H1 (cell line): ENCODE measurements around the gene CRADD. TPM values are rescaled to one million over a fixed set of nuclear protein-coding genes. Genes with fewer than 3 reads are reported as not detected.

Experiments
- CTCF ChIA-PET: fragments of 300-600 bp; sonication (Branson Sonifier 250); formaldehyde crosslinking; loops from one replicate; lab custom pipeline; 2021; ENCODE audit not compliant: partially characterized antibody; lab: Charles Lee
- POLR2A ChIA-PET: fragments of 300-600 bp; sonication (Branson Sonifier 250); formaldehyde crosslinking; loops from one replicate; lab custom pipeline; 2021; ENCODE audit warnings: inconsistent platforms; ENCODE audit not compliant: partially characterized antibody; lab: Charles Lee
- DNase-seq, 2 experiments: peaks; one replicate each; pipeline versions ENCODE4 v3.0.0 to v3.0.0-alpha.2; 2010 to 2022; ENCODE audit warnings: low spot score in 2 of 2, low read depth in 1 of 2, mixed read lengths in 1 of 2
- FAIRE-seq: peaks from 2 replicates; lab custom pipeline; 2011; peaks lifted over from hg19 to GRCh38; lab: Jason Lieb, UNC
- H2AFZ ChIP-seq: 2 replicates; pipeline ENCODE4 v1.8.1; 2012; ENCODE audit warnings: low read length, inconsistent platforms
- H2AK5ac ChIP-seq: 2 replicates; pipeline ENCODE4 v1.6.1; 2013; ENCODE audit warnings: low read depth, low read length
- H2BK120ac ChIP-seq: replicated peaks from 2 replicates; pipeline ENCODE3; 2013; ENCODE audit warnings: low read depth, low read length, inconsistent platforms
- H2BK12ac ChIP-seq: 2 replicates; pipeline ENCODE4 v1.6.1; 2013; ENCODE audit warnings: low read depth, low read length
- H2BK15ac ChIP-seq: 2 replicates; pipeline ENCODE4 v1.6.1; 2013; ENCODE audit warnings: low read length
- H2BK20ac ChIP-seq: 2 replicates; pipeline ENCODE4 v1.6.1; 2013; ENCODE audit warnings: low read length
- H2BK5ac ChIP-seq: 2 replicates; pipeline ENCODE4 v1.6.1; 2013; ENCODE audit warnings: low read depth, low read length
- H3K14ac ChIP-seq: 2 replicates; pipeline ENCODE4 v1.6.1; 2013; ENCODE audit warnings: inconsistent platforms; ENCODE audit not compliant: insufficient read length
- H3K18ac ChIP-seq: 2 replicates; pipeline ENCODE4 v1.6.1; 2013; ENCODE audit warnings: low read length; ENCODE audit errors: extremely low read depth
- H3K23ac ChIP-seq: 2 replicates; pipeline ENCODE4 v1.6.1; 2013; ENCODE audit warnings: inconsistent platforms; ENCODE audit not compliant: insufficient read length
- H3K23me2 ChIP-seq: 2 replicates; pipeline ENCODE4 v1.6.1; 2013; ENCODE audit warnings: low read depth, low read length
- H3K27ac ChIP-seq: 2 replicates; pipeline ENCODE4 v1.6.1; 2011; ENCODE audit warnings: low read depth, low read length, inconsistent platforms
- H3K27me3 ChIP-seq, 4 experiments: replicated peaks in 1 of 4; 1 replicate in 1 of 4; 2 replicates in 3 of 4; pipeline versions ENCODE4 v1.6.1 to v1.8.1; 2011 to 2013; ENCODE audit warnings: low read length in 3 of 4, mild to moderate bottlenecking in 3 of 4, inconsistent platforms in 2 of 4, mixed read lengths in 2 of 4, moderate library complexity in 1 of 4; ENCODE audit not compliant: control insufficient read depth in 3 of 4, insufficient read depth in 3 of 4; ENCODE audit errors: extremely low read depth in 1 of 4
- H3K36me3 ChIP-seq, 4 experiments: 2 replicates each; pipeline versions ENCODE4 v1.6.1 to v1.8.1; 2011 to 2013; ENCODE audit warnings: mild to moderate bottlenecking in 4 of 4, low read length in 3 of 4, moderate library complexity in 2 of 4, control low read depth in 1 of 4, inconsistent platforms in 1 of 4; ENCODE audit not compliant: insufficient read depth in 4 of 4, control insufficient read depth in 2 of 4
- H3K4ac ChIP-seq: replicated peaks from 2 replicates; pipeline ENCODE3; 2013; ENCODE audit warnings: low read length, low read depth, mixed read lengths, inconsistent platforms; ENCODE audit not compliant: insufficient read length
- H3K4me1 ChIP-seq, 4 experiments: replicated peaks in 1 of 4; 1 replicate in 1 of 4; 2 replicates in 3 of 4; pipeline versions ENCODE4 v1.6.1 to v1.8.1; 2011 to 2013; ENCODE audit warnings: low read length in 3 of 4, inconsistent platforms in 2 of 4, mixed read lengths in 1 of 4; ENCODE audit not compliant: insufficient read depth in 4 of 4, control insufficient read depth in 3 of 4
- H3K4me2 ChIP-seq, 2 experiments: 2 replicates each; pipeline versions ENCODE4 v1.6.1 to v1.8.1; 2011 to 2013; ENCODE audit warnings: low read depth in 2 of 2, low read length in 2 of 2, control low read depth in 1 of 2, inconsistent platforms in 1 of 2, mild to moderate bottlenecking in 1 of 2; ENCODE audit not compliant: insufficient read depth in 1 of 2
- H3K4me3 ChIP-seq, 4 experiments: fragments of 200-600, 300-600 bp in 1 of 4; sonication (generic), shearing (Covaris generic), sonication (Bioruptor Twin) in 1 of 4; 2 replicates each; pipeline versions ENCODE4 v1.5.1 to v1.8.1; 2011 to 2016; ENCODE audit warnings: low read length in 4 of 4, low read depth in 3 of 4, control low read depth in 2 of 4, inconsistent platforms in 2 of 4, mild to moderate bottlenecking in 2 of 4, mixed read lengths in 1 of 4, moderate library complexity in 1 of 4; ENCODE audit not compliant: insufficient read depth in 2 of 4; ENCODE audit errors: extremely low read depth in 1 of 4
- H3K56ac ChIP-seq: replicated peaks from 2 replicates; pipeline ENCODE3; 2013; ENCODE audit warnings: low read depth, mild to moderate bottlenecking, mixed read lengths, low read length, inconsistent platforms; ENCODE audit not compliant: insufficient read length
- H3K79me1 ChIP-seq: 2 replicates; pipeline ENCODE4 v1.6.1; 2013; ENCODE audit warnings: low read depth, low read length, control low read depth
- H3K79me2 ChIP-seq, 2 experiments: 2 replicates each; pipeline versions ENCODE4 v1.6.1 to v1.8.1; 2012 to 2013; ENCODE audit warnings: low read length in 2 of 2, mild to moderate bottlenecking in 2 of 2, inconsistent platforms in 1 of 2; ENCODE audit not compliant: insufficient read depth in 2 of 2, control insufficient read depth in 1 of 2
- H3K9ac ChIP-seq, 4 experiments: replicated peaks in 1 of 4; 1 replicate in 1 of 4; 2 replicates in 3 of 4; pipeline versions ENCODE4 v1.6.1 to v1.8.1; 2011 to 2013; ENCODE audit warnings: low read depth in 3 of 4, low read length in 3 of 4, control low read depth in 2 of 4, mild to moderate bottlenecking in 2 of 4, moderate library complexity in 2 of 4, inconsistent platforms in 1 of 4; ENCODE audit errors: extremely low read depth in 1 of 4
- H3K9me3 ChIP-seq, 2 experiments: 2 replicates each; pipeline versions ENCODE4 v1.6.1 to v1.8.1; 2012 to 2013; ENCODE audit warnings: mild to moderate bottlenecking in 2 of 2, moderate library complexity in 2 of 2, control low read depth in 1 of 2, inconsistent platforms in 1 of 2, low read depth in 1 of 2, low read length in 1 of 2, mixed read lengths in 1 of 2; ENCODE audit not compliant: insufficient read depth in 2 of 2
- H4K20me1 ChIP-seq, 2 experiments: replicated peaks in 1 of 2; 2 replicates each; pipeline versions ENCODE3 to v1.8.1; 2011 to 2013; ENCODE audit warnings: inconsistent platforms in 2 of 2, low read length in 2 of 2, mild to moderate bottlenecking in 1 of 2; ENCODE audit not compliant: insufficient read depth in 2 of 2, control insufficient read depth in 1 of 2
- H4K5ac ChIP-seq: 2 replicates; pipeline ENCODE4 v1.6.1; 2013; ENCODE audit warnings: low read length, low read depth, mixed read lengths, inconsistent platforms; ENCODE audit not compliant: insufficient read length
- H4K8ac ChIP-seq: 2 replicates; pipeline ENCODE4 v1.8.0; 2013; ENCODE audit warnings: mild to moderate bottlenecking, moderate library complexity, low read length, inconsistent platforms; ENCODE audit not compliant: insufficient read depth; ENCODE audit errors: extremely low read depth
- H4K91ac ChIP-seq: replicated peaks from 2 replicates; pipeline ENCODE3; 2013; ENCODE audit warnings: low read length, mixed read lengths, inconsistent platforms; ENCODE audit not compliant: insufficient read length
- ASH2L ChIP-seq: fragments of 200-600, 300-600 bp; sonication (generic); IDR thresholded peaks from one replicate; pipeline ENCODE4 v1.7.1; 2017; ENCODE audit warnings: low read length
- ATF2 ChIP-seq: IDR thresholded peaks from 2 replicates; pipeline ENCODE4 v1.6.1; 2012; ENCODE audit warnings: low read length, inconsistent platforms
- EGR1 ChIP-seq: IDR thresholded peaks from 2 replicates; pipeline ENCODE4 v1.6.1; 2011; ENCODE audit warnings: low read depth, low read length, borderline replicate concordance
- EZH2 ChIP-seq: fragments of 200-600 bp; sonication (generic); IDR thresholded peaks from 2 replicates; pipeline ENCODE4 v1.7.1; 2012; ENCODE audit warnings: low read depth, mild to moderate bottlenecking, moderate library complexity, low read length, inconsistent platforms; ENCODE audit not compliant: severe bottlenecking
- GABPA ChIP-seq: IDR thresholded peaks from 2 replicates; pipeline ENCODE4 v1.6.1; 2011; ENCODE audit warnings: mild to moderate bottlenecking, low read length, moderate library complexity, borderline replicate concordance; ENCODE audit not compliant: insufficient read depth
- KDM1A ChIP-seq: fragments of 200-600, 300-600 bp; sonication (generic); IDR thresholded peaks from 2 replicates; pipeline ENCODE4 v1.7.1; 2016; ENCODE audit warnings: mild to moderate bottlenecking, low read length, borderline replicate concordance
- POU5F1 ChIP-seq: IDR thresholded peaks from 2 replicates; pipeline ENCODE4 v1.6.1; 2011; ENCODE audit warnings: low read depth, mild to moderate bottlenecking, low read length, moderate library complexity
- RBBP5 ChIP-seq: IDR thresholded peaks from 2 replicates; pipeline ENCODE4 v1.7.1; 2012; ENCODE audit warnings: low read depth, mild to moderate bottlenecking, inconsistent platforms, low read length, moderate library complexity, borderline replicate concordance
- SUZ12 ChIP-seq: fragments of 200-600 bp; sonication (generic); IDR thresholded peaks from 2 replicates; pipeline ENCODE4 v1.6.1; 2012; ENCODE audit warnings: mild to moderate bottlenecking, inconsistent platforms, low read length, moderate library complexity, mixed read lengths
- TAF1 ChIP-seq: IDR thresholded peaks from 2 replicates; pipeline ENCODE4 v1.6.1; 2011; ENCODE audit warnings: mild to moderate bottlenecking, low read depth, low read length
- USF2 ChIP-seq: IDR thresholded peaks from 2 replicates; pipeline ENCODE4 v1.6.1; 2011; ENCODE audit warnings: low read length, improper control_type of control experiment
- WGBS, 2 experiments: shearing (Covaris generic) in 1 of 2; methylation state at CpG; one replicate each; pipeline versions ENCODE4 v1.1.6 to v1.1.7; 2013 to 2015; ENCODE audit warnings: low lambda C conversion rate in 2 of 2, mixed read lengths in 2 of 2, inconsistent platforms in 1 of 2, low coverage in 1 of 2, missing lambda C conversion rate in 1 of 2; ENCODE audit not compliant: insufficient replicate concordance in 2 of 2, insufficient coverage in 1 of 2, insufficient read length in 1 of 2; ENCODE audit errors: extremely low coverage in 1 of 2, missing lambda C conversion rate in 1 of 2; 5-methylcytosine and 5-hydroxymethylcytosine counted together
- polyA plus RNA-seq, 7 experiments: library from polyadenylated mRNA; depleted of rRNA in 3 of 7; stranded (reverse) in 5 of 7; unstranded in 2 of 7; fragments of >200 nt in 5 of 7; fragments of 200-250 nt in 2 of 7; gene quantifications; 1 replicate in 5 of 7; 2 replicates in 1 of 7; 4 replicates in 1 of 7; pipeline versions ENCODE4 v1.2.1 to v1.2.3, GENCODE V29; 2011 to 2013; ENCODE audit warnings: missing spikeins in 2 of 7, mixed read lengths in 2 of 7
- total RNA-seq: library from RNA; stranded (reverse); fragmentation: NEBNext Ultra II Directional; extraction: Animal tissue kit (Norgen Biotek cat#: 25700); gene quantifications from 2 replicates; pipeline ENCODE4 v1.2.1, GENCODE V29; 2021

CRADD gene
- total and polyA plus RNA-seq, 2 of the 8 experiments (the other 6 are each of a cell fraction or from before 2014, with no cell fraction given): 8.1 to 15.4 TPM

GRCh38 chr12:93865751-93866150 lies 188.6 kb downstream of the CRADD start:
- POLR2A ChIA-PET: no interaction called here
- Histone ChIP-seq H2AK5ac (no peak overlapping the region), H3K14ac (no peak overlapping the region), H3K9ac (no peak overlapping the region), H2BK120ac (no peak overlapping the region), H3K27ac (no peak overlapping the region), H4K20me1 (no peaks in the 10 kb centered on the region), H3K27me3 (no peaks in the 10 kb centered on the region), H4K91ac (no peak overlapping the region), H3K79me2 (no peaks in the 10 kb centered on the region), H3K79me1 (no peaks in the 10 kb centered on the region), H4K5ac (no peak overlapping the region), H3K56ac (no peak overlapping the region), H2BK12ac (no peak overlapping the region), H2AFZ (no peak overlapping the region), H4K8ac (no peak overlapping the region), H3K4me2 (no peak overlapping the region), H3K18ac (no peak overlapping the region), H3K4me1 (no peaks in the 10 kb centered on the region), H3K4me3 (no peak overlapping the region), H3K4ac (no peak overlapping the region), H3K23ac (no peak overlapping the region), H3K36me3 (no peaks in the 10 kb centered on the region), H2BK20ac (no peak overlapping the region), H2BK15ac (no peak overlapping the region), H3K9me3 (peaks cover 5 to 14% of the 10 kb centered on the region in 2 experiments; a peak in 2 of 4 replicates), H3K23me2 (peaks cover 2% of the 10 kb centered on the region; the same call in 1 of the 2 replicates), H2BK5ac (no peak overlapping the region)
- CTCF ChIA-PET: interaction anchor here (1.3 kb wide), 1 partner anchor 12 kb away, joined by 5 read pairs; no protein-coding TSS in a partner anchor
- no peak for DNase-seq
- 97% methylated on average over 1 of the region's 1 CpG; no CpG with 5 or more reads in 1 of the 2 experiments for WGBS, 2 experiments
- no peak for FAIRE-seq
- no peak for TF ChIP-seq GABPA
- TF ChIP-seq ATF2: no peak
- no peak for TF ChIP-seq SUZ12
- no peak for TF ChIP-seq TAF1
- TF ChIP-seq RBBP5: no peak
- TF ChIP-seq EZH2: no peak
- TF ChIP-seq USF2: no peak
- TF ChIP-seq EGR1: no peak
- TF ChIP-seq KDM1A: no peak
- TF ChIP-seq POU5F1: no peak
- TF ChIP-seq ASH2L: no peak
